ENCODE data around the gene PCARE. TPM values are rescaled to one million over a fixed set of nuclear protein-coding genes. Genes with fewer than 3 reads are reported as not detected.
"Not testable (repeated sequence)": the region's sequence is repeated elsewhere in the genome, so short reads cannot be mapped to it uniquely, and the experiment has no call there.

PCARE gene
- 0.67 TPM for total RNA-seq
- long read RNA-seq, result 0 reads

DNA sequence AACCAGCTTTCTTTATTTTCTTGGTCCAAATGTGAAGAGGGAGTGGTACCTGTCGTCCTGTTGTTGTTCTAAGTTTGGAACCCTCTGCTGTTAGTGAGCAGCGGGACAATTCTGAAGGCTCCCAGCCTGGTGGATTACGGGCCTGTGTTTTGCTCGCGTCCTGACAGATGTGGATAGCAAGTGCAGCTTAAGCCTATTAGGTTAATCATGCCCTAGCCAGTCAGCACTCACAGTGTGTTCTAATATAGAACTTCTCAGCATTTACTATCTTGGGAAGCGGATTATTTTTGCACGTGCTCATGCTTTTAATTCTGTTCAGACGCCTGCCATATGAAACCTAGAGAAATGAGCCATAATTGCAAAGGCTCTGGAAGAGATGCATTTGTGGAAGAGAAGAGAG is at the start of gene PCARE:
Gene PCARE, minus strand, starts transcription at position 113 of the 400 bp plus-strand sequence. CDS start 262 bp downstream, outside the sequence.
- intact Hi-C loops (cut with DNase I), result no loop called here
- ATAC-seq (ENCODE audit: poor library complexity), result peak; percentile 81

DNA sequence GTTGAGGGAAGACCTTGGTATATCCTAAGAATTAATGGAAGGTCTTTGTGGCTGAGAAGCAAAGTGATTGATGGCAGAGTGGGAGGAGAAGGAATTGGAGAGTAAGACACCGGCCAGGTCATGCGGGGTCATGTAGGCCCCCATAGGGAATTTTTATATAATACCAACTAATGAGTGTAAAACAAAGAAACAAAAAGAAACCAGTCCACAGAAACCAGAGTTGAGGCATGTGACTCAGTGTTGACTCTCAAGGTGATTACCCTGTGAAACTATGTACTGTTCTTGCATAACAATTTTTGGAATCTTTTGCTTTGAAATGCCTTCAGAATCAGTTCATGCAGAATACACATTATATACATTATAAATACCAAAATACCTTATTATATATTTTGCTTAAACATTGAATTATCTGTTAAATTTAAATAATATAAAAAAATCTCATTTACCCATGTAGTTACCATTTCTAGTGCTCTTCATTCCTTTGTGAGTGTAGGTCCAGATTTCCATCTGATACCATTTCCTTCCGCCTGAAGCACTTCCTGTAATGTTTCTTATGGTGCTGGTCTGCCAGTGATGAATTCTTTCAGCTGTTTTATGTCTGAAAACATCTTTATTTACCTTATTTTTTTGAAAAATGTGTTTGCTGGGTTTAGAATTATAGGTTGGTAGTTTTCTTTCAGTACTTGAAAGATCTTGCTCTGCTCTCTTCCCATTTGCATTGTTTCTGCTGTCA is 49.5 kb upstream of the PCARE start:
- intact Hi-C loops (cut with DNase I), result no loop called here
- ATAC-seq (ENCODE audit: poor library complexity), result no peak
- DNase-seq, result no peak

More for the DNA sequence above, at the start of gene PCARE:
- no peak for DNase-seq

DNA sequence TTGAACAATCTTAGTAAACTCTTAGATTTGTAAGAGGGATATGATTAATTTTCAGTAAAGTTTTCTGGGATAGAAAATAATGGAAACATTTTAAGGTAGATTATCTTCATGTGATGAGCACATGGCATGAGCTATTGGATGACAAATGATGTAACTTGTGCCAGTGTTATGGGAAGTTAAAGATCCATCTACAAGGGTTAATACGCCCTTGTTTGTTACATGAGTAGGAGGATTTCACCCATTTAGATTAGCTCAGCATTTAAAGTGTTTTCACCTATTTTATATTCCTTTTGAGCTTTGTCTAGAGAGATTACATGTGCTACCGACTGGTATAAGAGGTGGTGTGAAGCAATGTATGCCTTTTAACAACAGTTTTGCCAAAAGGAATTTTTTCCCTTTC is 46.5 kb upstream of the PCARE start:
- DNase-seq, result no peak
- ATAC-seq (ENCODE audit: poor library complexity), result no peak
- intact Hi-C loops (cut with DNase I), result no loop called here

DNA sequence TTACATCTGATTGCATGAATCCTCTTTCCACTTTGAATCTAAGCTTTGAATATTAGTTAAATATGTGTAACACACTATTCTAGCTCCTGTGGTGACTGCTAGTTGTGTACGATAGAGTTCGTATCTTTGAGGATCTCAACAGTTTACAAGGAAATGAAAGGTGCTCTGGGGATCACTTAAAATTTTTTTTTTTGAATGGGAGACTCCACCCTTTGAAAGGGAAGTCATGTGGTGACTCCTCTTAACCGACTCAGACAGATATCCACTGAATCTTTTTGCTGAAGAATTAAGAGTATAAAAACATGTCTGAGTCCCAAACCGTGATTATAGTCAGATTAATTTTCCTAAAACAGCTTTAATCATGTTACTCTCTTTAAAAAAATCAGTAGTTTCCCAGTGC is 44.9 kb upstream of the PCARE start:
- no peak for ATAC-seq (ENCODE audit: poor library complexity)
- intact Hi-C loops (cut with DNase I), result no loop called here

DNA sequence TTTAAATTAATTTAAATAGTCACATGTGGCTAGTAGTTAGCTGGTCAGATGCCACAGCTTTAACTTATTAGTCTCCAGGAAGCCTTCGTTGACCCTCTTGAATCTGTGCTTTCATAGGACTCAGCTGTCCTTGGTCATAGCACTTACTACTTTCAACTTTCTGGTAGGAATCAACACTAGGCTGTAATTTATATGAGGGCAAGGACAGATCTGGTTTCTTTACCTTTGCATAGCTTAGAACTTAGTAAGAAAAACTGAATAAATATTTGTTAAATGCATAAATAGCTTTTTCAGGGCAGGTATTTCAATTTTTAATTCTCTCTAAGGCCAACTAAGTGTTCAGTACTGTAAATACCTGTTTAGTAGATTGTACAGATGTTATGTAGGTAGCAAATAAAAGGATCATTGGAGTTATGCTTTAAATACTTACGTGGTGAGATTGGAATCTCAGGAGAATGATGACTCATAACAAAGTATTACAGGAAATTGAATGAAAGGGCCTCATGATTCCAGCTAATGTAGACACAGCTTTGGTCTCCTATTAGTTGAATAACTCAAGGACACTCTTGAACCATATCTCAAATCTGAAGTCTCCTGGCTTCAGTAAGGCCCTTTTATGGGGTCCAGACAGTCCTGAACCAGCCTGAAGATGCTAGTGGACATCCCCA is 43.4 kb upstream of the PCARE start:
- intact Hi-C loops (cut with DNase I), result no loop called here
- ATAC-seq (ENCODE audit: poor library complexity), result no peak
- no peak for DNase-seq

More for the DNA sequence above, 44.9 kb upstream of the PCARE start:
- no peak for DNase-seq

DNA sequence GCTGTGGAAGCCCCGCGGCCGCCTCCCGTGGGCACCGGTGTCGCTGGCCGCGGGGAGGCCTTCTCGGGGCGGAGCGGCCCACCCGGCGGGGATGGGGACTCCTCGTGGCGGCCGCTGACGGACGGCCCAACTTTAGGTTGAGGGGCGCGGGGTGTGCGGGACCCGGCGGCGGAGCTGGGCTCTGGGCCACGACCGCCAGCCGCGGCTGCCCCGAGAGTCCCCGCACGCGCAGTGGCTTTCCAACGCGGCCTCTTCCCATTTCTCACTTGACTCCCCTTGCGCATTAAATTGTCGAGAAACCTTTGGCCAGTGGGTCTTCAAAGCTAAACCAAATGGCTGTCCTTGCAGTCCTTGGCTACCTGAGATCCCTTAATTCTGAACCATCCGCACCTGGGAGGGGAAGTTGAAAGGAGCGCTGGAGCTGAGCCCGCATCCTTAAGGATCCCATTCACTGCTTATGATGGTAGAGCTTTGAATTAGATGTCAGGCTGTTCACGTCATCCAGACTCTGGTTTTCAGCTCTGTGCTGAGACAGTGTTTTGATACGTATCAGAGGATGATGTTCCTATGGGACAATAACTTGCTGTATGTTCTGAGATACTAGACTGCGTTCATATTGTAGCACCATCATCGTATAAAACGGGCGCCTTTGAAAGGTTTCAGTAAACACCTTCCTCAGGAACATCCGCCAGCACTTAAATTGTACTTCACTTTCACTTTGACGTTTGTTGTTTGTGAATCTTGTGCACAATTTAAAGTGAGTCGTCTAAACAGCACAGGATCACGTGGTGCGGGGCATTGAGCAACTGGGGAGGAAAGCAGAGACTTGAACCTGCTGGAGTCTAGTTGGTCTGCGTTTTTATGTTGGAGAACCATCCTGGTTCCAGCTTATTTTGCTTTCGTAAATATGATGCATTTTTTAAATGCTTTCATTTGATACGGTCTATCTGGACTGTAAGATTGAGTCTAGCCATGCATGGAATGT is 41.8 kb upstream of the PCARE start:
- peak; percentile 87 for DNase-seq
- ATAC-seq (ENCODE audit: poor library complexity), result peak; percentile 44
- intact Hi-C loops (cut with DNase I), result no loop called here

DNA sequence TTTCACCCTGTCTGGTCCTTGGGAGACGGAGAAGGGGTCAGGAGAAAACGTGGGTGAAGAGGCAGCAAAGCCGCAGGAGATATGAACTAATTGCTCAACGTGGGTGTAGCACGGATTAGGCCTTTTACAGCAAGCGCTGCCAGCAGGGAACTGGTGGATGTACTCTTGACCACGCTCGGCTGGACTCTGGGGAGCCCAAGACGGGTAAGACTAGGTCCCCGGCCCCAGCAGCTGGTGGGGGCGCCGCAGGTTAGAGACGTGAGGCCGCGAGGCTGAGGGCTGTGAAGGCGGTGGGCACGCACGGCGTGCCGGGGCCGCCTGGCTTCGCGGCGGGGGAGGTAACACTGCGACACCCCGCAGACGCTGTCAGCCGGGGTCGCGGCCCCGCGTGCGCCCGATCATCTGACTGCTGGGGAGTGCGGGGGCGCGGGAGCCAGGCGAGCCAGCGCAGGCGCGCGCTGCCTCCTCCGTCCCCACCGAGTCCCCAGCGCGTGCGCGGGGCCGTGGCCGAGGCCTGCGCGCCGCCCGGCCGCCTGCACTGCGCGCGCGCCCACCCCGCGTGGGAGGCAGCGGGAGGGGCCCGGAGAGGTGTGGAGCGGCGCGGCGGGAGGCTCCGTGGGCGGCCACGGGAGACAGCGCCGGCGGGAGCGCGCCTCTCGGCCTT is 40.8 kb upstream of the PCARE start, which contains the start of gene CLIP4:
Gene CLIP4, plus strand, starts transcription at position 470 of the 664 bp plus-strand sequence. CDS start 5,974 bp downstream, outside the sequence.
- DNase-seq, result peak; percentile 74
- intact Hi-C loops (cut with DNase I), result no loop called here
- peak; percentile 88 for ATAC-seq (ENCODE audit: poor library complexity)

DNA sequence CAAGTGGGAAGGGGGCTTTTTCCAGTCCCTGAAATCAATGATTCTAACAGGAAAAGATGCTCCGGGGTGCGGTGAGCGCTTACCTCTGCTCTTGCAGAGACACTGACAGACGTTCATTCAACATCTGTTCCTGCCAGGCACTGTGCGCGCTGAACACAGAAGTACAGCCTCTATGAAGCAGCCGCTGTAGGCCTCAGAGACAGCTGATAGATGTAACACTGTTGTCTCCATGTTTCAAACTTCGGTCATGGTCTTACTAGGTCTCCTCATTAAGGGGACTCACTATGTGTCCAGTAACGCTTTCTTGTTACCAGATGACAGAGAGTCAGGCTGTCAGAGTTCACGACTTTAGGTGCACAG is 40.2 kb upstream of the PCARE start:
- DNase-seq, result no peak
- ATAC-seq (ENCODE audit: poor library complexity), result peak; percentile 5
- intact Hi-C loops (cut with DNase I), result no loop called here

DNA sequence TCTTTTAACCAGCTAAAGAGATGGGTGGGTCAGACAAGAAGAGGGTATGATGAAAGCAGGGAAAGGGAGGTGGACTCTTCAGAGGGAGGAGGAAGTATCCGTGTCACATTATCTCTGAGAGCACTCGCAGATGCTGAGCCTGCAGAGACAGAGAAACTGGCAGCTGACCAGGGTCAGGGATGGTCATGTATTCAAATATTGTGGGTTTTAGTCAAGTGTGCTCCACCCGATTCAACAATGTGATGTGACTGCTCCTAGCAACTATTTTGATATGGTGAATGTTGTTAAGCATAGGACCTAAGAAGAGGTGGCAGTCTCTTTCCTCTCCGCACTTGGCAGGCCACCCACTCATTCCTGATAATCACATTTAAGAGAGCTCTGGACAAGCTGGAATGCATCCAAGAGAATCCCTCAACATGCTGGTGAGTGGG is 39.6 kb upstream of the PCARE start:
- intact Hi-C loops (cut with DNase I), result no loop called here
- ATAC-seq (ENCODE audit: poor library complexity), result peak; percentile 51

DNA sequence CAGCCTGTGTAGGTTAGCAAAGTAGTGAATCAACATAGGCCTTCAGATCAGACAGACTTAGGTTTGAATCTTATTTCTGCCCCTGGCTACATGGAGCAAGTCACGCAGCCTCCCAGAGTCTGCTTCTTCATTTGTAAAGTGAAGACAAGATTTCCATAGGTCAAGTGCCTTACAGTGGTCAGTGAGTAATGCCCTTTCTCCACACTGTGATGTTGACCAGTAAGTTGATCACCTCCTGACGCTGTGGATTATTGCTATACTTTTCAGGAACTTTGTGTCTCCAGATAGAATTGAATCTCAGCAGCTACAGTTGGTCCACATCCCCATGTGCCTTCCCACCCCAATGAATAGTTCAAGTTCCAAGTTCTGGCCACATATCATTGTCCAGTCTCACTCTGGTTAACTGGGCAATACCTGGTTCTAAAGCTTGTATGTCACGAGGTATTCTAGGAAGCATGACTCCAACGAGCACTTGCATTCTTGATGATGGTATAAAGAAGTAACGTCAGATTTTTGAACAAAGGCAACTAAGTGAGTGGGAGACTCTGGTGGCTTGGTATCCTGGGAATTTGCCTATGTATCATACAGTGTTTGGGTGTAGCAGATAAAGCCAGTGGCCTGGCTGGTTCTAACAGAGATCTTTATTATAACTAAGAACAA is 38.8 kb upstream of the PCARE start:
- no peak for ATAC-seq (ENCODE audit: poor library complexity)
- no peak for DNase-seq
- intact Hi-C loops (cut with DNase I), result no loop called here

More for the DNA sequence above, 39.6 kb upstream of the PCARE start:
- peak; percentile 70 for DNase-seq

DNA sequence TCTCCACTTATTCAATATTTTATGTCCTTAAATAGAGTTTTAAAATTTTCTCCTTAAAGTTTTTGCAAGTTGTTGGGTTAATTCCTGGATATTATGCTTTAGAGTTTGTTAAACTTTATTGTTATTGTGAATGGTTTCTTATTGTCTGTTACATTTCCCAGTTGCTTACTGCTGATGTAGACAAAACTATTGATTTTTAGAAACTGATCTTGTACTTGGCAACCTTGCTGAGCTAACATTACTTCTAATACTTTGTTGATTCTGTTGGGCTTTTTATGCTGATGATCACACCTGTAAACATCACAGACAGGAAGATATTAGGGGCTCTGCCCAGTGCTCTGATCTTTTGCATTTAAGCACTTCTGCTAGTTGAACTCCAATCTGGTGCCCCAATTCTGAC is 38.1 kb upstream of the PCARE start:
- intact Hi-C loops (cut with DNase I), result no loop called here
- no peak for ATAC-seq (ENCODE audit: poor library complexity)
- no peak for DNase-seq

DNA sequence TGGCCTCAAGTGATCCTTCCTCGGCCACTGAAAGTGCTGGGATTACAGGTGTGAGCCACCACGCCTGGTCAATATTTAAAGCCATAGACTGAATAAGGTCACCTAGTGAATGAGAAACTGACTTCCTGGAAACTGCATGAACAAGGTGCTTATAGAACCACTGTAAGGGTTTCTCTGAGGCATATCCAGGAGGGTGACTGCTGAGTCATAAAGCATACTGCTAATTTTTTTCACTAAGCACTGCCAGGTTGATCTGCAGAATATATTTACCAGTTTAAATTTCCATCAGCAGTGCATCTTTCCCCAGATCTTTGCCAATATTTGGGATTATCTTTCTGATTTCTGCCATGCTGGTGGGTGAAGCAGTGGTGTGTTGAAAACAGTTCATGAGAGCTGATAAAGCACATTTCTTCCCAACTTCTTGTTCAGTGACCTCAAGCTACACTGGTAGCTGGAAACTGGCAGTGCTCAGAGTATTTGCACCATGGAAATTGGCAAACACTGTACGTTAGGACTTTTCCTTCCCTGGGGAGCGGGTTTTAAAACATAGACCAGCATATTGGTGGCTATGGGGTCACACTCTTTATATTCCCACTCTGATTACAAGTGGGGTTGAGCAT is 36.7 kb upstream of the PCARE start:
- intact Hi-C loops (cut with DNase I), result no loop called here
- ATAC-seq (ENCODE audit: poor library complexity), result no peak

DNA sequence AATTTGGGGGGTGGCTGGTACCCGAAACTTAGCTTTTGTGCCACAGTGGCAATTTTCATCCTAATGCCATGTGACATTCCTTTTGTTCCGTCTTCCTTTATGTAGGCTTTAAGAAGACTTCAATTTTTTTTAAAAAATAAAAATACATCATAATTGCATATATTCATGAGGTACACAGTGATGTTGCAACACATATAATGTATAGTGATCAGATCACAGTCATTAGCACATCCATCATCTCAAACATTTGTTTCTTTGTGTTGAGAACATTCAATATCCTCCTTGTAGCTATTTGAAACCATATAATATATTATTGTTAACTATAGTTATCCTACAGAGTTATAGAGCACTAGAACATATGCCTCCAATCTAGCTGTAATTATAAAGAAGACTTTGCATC is 34.9 kb upstream of the PCARE start:
- intact Hi-C loops (cut with DNase I), result no loop called here
- no peak for ATAC-seq (ENCODE audit: poor library complexity)
- no peak for DNase-seq

More for the DNA sequence above, 36.7 kb upstream of the PCARE start:
- no peak for DNase-seq

DNA sequence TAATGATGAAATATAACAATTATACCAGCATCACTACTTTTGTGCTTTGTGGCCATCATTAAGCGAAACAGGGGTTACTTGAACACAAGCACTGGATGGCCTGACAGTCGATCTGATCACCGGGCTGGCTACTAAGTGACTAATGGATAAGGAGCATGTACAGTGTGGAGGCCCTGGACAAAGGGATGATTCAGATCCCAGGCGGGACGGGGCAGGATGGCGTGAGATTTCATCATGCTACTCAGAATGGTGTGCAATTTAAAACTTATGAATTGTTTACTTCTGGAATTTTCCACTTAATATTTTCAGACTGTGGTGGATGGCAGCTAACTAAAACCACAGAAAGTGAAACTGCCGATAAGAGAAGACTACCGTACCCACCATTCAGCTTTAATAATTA is 33.9 kb upstream of the PCARE start:
- intact Hi-C loops (cut with DNase I), result no loop called here
- ATAC-seq (ENCODE audit: poor library complexity) (no peak), DNase-seq (no peak)

DNA sequence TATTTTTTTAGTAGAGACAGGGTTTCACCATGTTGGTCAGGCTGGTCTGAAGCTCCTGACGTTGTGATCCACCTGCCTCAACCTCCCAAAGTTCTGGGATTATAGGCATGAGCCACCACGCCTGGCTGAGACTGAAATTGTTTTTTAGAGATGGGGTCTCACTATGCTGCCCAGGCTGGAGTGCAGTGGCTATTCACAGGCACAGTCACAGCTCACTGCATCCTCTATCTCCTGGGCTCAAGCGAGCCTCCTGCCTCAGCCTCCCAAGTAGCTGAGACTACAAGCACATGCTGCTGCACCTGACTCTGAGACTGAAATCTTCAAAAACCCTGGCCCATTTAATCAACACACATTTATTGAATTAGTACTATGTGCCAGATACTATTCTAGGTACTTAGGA is 33.2 kb upstream of the PCARE start:
- intact Hi-C loops (cut with DNase I); ATAC-seq (ENCODE audit: poor library complexity); DNase-seq: not testable (repeated sequence)

DNA sequence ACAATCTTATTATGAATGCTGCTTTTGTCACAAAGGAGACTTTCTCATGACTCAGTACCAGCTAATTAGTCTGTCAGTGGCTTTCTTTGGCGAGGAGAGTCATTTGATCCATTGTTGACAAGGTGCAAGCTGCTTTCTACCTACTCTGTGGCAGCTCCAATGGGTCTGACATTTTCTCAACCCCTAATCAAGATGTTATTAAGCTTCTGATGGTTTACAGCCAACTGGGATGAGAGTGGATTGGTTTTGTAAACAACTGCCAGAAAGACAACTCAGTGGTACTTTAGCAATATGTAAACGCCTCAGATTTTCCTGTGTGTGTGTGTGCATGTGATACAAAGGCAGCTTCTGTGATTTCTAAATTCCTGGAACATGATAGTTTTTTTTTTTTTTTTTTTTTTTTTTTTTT is 32.7 kb upstream of the PCARE start:
- DNase-seq (no peak), ATAC-seq (ENCODE audit: poor library complexity) (no peak)
- intact Hi-C loops (cut with DNase I), result no loop called here

DNA sequence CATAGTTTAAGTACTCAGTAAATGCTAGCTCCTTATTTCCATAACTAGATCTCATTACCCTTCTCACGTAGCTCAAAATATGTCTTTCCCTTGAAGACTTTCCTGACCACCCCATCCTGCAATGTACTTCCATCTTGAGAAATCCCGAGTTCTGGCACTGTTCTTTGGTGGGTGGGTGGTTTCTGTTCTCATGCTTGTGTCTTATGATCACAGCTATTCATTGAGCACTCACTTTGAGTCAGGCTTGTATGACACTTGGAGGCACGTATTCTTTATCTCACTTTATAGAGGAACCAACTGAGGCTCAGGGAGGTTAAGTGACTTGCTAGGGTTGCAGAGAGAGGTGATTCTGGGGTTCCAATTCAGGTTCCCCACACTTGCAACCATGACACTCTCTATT is 31.9 kb upstream of the PCARE start:
- intact Hi-C loops (cut with DNase I), result no loop called here
- DNase-seq, result no peak
- no peak for ATAC-seq (ENCODE audit: poor library complexity)

DNA sequence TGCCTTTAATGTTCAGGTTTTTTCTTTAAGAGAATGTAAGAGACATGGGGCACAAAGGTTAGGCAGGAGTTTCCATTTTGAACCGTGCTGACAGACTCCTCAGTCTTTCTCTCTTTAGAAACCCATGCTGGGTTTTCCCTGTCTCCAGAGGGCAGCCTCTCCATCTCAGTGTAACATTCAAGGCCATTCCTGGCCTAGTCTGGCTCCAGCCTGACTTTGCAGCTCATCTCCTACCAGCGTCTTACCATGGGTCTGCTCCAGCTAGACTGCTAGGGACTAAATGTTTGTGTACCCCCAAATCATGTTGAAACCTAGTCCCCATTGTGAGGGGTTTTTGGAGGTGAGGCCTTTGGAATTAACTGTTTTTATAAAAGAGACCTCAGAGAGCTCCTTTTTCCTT is 31.1 kb upstream of the PCARE start:
- no peak for ATAC-seq (ENCODE audit: poor library complexity)
- intact Hi-C loops (cut with DNase I), result no loop called here
- DNase-seq, result no peak

Data from Right ventricle myocardium superior (tissue), 1 donor.